Measurements from ENCODE around the gene VTN.
A peak's percentile ranks its signal among the peaks of the same experiment; 100 is the strongest.

The VTN gene, protein sequence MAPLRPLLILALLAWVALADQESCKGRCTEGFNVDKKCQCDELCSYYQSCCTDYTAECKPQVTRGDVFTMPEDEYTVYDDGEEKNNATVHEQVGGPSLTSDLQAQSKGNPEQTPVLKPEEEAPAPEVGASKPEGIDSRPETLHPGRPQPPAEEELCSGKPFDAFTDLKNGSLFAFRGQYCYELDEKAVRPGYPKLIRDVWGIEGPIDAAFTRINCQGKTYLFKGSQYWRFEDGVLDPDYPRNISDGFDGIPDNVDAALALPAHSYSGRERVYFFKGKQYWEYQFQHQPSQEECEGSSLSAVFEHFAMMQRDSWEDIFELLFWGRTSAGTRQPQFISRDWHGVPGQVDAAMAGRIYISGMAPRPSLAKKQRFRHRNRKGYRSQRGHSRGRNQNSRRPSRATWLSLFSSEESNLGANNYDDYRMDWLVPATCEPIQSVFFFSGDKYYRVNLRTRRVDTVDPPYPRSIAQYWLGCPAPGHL

DNA sequence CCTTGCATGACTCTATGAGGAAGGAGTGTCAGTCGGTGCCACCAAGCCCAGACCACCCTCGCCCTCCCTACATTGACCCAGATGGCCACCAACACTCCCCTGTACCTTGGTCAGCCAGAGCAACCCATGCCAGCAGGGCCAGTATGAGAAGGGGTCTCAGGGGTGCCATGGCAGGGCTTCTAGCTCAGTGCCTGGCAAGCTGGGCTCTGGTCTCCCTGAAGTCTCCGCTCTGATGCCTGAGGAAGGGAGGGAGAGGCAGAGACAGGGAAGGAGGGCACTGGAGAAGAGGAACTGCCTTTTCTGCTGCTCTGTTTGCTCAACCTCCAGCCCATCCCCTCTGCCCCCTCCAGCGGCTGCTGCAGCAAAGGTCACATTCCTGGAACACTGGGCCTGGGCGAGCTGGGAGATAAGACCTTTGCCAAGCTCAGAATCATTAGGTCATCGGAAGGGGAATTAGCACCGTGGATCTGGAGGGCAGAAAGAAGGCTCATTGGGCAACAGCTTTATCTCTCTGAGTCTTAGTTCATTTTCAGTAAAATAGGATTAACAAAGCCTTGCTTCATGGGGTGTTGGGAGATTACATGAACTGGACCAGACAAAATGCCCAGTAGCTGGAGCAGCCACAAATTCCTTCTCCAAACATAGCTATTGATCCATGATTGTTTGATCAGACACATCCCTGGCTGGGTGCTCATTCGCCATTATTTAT is at the start of gene VTN:
Gene VTN, minus strand, starts transcription at position 273 of the 709 bp plus-strand sequence. Its CDS starts 104 bp downstream, at position 169.
- DNase-seq, result peak; percentile 17 to 28

DNA sequence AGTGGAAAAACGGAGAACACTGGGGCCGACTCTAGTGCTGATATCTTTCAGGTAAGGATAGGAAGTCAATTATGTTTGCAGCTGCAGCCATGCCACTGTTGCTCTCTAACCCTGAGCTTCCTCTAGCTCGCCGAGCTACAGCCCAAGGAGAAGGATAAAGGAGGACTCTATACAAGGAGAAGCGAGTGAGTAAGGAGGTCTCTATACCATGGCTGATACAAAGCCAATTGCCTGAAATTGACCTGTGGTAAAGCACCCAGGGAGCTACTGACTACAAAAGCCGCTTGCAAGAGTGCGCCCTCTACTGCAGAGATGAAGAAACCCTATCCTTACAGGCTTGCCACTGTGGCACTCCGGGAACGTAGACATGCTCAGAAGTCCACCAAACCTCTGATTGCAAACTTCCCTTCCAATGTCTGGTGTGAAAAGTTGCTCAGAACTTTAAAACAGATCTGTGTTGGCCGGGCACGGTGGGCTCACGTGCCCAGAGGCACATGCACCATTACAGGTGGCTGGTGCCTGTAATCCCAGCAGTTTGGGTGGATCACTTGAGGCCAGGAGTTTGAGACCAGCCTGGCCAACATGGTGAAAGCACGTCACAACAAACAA is 46.7 kb upstream of the VTN start:
- DNase-seq, result peak; percentile 78 to 90

DNA sequence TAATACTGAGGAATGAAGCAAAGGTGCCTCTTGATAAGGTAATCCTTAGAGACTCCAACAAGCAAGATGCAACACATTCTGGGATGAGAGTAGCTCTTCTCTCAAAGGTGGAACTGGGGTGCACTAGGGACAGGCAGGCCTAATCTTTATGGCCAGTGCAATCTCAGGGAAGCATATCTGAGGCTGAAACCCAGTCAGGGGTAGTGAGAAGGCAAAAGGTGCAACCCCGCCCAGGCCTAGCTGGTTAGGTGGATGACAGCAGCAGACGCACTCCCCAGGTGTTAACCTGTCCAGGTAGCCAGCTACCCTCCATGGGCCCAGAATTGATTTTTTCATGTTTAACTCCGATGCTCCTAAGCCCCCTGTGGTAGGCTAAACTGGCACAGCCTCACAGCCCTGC is 45.8 kb upstream of the VTN start:
- no peak for DNase-seq

DNA sequence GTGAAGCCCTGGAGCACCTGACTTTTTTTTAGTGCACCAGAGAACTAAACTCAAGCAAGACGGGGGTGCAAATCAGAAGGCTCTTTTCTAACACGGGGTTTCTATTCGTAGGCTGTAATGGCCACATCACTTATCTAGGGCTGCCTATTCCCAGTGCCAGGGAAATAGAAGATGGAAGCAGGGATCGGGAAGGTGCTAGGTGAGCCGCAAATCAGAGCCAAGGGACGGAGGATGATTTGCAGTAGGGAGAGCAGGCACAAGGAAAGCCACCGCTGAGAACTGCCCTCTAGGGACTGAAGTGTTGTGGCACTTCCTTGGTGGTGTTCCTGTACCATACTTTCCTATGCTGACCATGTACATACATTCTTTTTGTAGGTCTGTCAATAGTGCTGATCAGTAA is 43.7 kb upstream of the VTN start:
- DNase-seq, result no peak

DNA sequence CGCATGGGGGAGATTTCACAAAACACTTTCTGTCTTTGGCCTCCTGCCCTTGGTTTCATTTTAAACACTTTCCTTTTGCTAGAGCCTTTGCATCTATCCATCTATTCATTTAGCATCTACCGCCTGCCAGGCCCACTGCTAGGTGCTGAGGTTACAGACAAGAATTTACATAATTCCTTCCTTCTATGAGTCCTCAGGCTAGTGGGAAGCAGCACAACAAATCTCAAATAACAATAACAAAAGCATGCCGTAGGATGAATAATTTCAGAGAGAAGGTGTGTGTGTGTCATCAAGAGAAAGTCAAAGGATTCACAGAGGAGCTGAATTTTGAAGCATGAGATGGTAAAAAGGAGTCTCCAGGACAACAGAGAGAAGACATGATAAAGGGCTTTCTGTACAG is 42.0 kb upstream of the VTN start:
- no peak for DNase-seq

DNA sequence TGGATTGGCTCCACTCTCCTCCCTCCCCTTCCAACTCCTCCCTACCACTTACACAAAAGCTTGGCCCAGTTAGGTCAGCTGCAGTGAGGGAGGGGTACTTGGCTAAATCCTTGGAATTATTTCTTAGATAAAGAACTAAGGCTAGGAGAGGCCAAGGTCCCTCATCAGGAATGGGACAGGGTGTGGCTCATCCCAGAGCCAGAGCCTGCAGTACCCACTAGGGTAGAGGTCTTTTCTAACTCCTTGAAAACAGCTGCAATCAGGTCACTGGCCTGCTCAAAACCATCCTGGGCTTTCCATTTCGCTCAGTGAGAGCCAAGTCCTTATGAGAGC is 37.8 kb upstream of the VTN start:
- no peak for DNase-seq

DNA sequence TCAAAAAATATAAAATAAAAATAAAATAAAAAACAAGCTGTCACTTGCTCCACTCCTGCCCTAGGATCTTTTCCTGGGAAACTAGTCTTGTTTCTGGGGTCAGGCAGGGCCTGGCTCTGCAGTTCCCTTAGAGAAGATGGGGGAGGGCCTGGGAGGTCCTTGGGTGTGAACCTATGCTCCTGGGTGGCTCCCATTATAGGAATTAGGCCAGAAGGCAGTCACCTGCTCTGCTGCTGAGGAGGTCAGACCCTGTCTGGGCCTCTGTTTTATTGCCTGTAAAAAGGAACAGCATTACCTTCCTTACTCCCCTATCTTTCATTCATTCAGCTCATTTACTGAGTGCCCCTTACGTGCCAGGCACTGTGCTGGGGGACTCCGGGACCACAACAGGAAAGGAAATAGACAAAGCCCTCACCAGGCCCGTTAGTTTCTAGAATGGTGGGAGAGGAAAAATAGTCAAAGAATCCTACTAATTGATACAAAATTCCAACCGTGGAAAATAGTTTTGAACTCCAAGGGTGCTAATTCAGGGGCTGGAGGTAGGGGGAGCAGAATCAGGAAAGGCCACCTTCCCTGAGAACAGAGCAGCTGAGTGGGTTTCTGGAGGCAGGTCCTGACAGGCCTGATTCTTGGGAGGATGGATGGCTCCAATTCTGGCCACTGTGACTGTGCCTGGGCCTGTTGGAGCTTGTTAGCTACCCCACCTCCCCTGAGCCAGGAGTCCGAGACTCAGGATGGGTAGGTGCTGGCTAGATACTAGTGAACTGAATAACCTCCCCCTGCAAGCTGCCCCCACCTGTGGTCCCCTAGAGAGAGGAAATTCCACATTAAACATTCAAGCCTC is 37.2 kb upstream of the VTN start:
- DNase-seq, result no peak

DNA sequence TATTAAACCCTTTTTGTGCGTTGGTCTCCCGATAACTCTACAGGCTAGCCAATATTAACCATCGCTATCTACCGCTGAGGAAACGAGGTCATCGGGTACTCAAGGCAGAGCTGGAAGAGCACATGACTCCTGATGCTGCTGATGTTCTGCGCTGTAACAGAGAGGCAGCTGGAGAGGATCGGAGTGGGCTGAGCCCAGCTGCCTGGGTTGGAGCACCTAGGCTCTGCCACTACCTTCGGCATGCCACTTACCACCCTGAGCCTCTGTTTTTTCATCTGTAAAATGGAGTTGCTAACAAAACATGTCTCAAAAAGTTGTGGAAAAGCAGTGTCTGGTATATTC is 36.3 kb upstream of the VTN start:
- no peak for DNase-seq

DNA sequence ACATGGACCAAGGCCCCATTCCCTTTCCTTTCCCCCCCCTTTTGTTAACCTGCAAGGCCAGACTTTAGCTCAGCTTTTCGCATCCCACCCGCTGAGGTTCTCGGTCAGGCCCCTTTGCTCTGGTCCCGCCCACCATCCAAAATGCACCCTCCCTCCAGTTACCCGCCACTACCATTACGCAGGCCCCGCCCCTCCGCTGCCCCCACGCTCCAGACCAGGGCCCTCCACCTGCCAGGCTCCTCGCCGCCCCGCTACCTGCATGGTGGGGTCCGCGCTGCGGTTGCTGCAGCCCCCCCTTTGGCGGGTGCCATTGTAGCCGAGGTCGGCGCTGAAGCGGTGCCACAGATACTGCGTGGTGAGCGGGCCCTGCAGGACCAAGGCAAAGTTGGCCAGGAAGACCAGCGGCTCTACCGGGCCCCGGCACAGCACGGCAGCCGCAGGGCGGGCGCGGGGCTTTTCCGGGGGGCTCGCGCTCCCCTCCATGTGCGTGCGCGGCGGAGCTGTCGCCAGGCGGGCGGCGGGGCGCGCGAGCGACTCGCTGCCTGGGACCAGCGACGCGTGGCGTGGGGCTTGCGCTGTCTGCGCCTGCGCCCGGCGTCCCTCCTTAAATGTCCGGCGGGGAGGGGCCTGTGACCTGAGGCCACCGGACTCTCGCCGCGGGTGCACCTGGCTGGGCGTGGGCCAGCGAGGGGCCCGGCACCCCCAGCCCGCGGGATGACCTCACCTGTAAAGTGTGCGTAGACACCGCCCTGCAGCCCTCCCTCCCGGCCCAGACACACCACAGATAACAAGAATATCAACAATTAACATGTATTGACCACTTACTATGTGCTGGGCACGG is 35.7 kb upstream of the VTN start, which contains the start of gene SLC46A1:
Gene SLC46A1, minus strand, starts transcription at position 581 of the 841 bp plus-strand sequence. Its CDS starts 98 bp downstream, at position 483.
- peak; percentile 7 to 31 for DNase-seq

DNA sequence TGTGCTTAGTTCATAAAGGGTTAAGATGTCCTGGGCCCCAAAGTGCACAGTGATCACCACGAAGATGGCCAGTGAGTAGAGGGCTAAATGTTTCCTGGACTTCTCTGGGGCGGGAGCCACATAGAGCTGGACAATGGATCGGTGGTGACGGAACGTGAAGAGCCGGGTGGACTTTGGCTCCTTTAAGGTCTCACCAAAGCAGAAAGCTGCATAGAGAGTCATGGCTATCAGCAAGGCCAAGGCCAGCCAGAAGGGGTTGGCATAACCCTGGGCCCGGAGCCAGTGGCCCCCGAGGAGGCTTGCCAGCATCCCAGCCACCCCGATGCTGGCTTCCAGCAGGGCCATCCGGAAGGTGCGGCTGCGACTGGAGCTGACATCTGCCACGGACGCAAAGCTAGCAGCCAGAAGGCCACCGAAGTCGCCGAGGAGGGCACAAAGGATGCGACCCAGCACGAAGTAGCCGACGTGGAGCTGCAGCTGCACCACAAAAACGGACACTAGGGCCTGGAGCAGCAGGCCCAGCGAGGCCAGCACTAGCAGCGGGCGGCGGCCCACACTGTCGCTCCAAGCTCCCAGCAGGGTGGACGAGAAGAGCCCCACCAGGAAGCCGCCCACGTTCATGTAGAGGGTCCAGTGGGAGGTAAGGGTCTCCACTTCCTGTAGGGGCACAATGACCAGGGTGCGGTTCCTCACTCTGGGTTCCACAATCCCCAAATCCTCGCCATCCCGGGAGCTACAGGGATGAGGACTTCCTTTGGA is 34.9 kb upstream of the VTN start:
- DNase-seq, result no peak

DNA sequence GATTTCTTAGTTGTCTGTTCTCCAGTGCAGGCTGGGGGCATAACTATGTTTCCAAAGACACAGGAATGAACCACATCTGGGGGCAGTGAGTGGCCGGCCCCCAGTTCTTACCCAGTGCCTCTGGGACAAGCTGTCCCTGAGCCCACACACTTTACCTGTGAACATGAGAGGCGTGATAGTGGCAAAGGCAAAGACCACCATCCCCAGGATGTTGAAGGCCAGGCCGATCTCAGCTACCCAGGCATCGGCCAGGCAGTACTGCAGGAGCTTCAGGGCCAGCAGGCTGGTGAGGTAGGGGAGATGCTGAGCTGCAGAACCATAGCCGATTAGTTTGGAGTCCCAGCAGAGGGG is 34.3 kb upstream of the VTN start:
- DNase-seq, result no peak

DNA sequence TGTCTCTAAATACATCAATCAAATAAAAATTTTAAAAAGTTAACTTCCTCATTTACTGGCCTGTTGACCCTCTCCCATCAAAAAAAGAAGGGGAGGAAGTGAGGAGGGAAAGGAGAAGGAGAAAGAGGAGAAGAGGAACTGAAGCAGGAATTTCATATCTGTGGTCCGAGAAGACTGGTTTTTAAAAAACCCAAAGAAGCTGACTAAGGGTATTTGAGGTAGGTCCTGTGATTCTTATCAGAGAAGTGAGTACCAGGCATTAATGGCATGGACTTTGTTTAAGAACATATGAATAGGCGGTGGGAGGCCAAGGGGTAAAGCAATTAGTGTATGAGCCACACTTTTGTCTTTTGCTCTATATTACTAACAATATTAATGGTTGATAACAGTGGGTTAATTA is 33.9 kb upstream of the VTN start:
- DNase-seq, result no peak

DNA sequence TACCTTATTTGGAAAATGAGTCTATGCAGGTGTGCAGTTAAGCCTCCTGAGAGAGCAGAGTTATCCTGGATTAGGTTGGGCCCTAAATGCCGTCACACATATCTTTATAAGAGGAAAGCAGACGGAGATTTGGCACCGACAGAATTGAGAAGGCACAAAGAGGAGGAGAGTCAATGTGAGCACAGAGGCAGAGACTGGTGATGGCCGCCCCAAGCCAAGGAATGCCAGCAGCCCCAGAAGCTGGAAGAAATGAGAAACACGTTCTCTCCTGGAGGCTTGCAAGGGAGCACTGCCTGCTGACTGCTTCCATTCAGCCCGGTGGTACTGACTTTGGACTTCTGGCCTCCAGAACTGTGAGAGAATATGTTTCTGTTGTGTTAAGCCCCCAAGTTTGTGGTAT is 32.7 kb upstream of the VTN start:
- DNase-seq, result no peak

DNA sequence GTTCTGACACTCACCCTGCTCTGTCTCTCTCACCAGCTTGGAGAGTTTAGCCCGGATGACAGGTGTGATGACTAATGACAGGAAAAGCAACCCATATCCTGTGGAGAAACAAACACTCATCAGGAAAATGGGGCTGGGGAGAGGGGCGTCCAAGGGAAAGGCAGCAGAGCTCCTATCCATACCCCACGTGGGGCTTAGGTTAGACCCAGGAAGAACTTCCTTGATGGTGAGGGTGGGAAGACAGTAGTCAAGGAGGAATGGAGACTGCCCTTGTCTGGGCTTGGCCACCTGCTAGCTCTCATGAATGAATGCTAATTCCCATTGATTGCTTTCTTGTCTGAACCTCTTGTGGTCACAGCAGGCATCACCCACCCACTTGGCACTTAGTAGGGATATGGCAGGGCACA is 32.1 kb upstream of the VTN start:
- DNase-seq, result no peak

DNA sequence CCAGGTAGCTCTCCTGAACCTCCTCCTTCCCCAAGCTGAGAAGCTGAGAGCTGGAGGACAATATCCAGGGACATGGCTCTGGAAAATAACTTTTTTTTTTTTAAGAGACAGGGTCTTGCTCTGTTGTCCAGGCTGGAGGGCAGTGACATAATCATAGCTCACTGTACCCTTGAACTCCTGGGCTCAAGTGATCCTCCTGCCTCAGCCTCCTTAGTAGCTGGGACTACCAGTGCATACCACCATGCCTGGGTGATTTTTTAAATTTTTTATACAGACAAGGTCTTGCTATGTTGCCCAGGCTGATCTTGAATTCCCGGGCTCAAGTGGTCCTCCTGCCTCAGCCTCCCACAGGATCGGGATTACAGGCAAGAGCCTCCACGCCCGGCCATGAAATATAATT is 29.7 kb upstream of the VTN start:
- DNase-seq, result no peak

DNA sequence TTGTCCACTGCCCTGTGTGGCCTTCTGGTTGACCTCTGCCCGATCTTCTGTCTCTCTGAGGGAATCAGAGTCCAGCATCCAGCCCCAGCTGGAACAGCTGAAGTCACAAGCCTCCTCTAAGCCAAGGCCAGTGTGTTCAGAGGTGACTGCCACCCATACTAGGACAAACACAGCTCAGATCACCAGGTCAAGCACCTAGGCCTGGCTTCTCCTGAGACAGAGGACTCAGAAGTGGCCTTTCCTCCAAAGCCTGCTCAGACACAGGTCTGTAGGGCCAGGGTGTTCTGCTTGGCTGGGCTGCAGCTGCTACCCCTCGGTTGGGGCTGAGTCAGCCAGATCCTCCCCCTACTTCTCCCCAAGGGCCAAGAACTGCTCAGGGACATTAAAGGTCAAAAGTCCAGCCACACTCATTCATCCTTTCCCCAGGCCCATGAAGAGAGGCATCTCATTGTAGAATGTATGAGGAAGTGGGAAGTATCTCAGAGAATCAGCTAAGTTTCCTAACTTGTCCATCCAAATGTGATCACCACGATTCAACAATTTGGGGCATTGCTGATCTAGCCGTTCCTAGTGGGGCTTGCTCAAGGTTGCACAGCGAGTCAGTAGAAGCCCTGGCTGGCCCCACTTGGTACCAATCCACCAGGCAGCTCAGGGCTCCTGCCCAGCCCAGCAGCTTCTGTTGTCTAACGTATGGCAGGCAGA is 28.3 kb upstream of the VTN start:
- DNase-seq, result no peak

DNA sequence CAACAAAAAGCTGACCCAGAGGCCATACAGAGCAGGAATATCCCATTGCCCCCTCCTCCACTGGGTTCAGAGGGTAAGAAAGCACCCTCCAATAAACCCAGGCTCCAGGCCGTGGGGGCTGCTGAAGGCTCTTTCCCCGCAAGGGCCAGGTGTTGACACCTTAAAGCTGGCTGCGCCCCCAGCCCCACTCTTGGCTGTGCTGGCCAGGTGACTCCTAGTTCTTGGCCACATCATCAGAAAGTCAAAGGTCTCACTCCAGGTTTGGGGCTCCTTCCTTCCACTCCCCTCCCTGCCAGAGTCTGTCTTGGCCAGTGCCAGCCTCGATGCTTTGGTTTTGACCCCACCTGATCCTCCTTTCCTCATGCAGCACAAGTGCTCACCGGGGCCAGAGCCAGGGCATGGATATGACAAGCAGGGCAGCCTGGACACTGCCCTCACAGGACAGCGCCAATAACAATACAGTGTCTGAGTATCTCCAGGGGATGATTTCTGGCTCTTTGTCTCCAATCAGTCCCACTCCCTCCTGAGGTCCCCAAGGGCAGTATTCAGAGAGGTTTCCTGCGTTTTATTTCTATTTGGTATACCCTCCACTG is 27.7 kb upstream of the VTN start:
- DNase-seq, result no peak

DNA sequence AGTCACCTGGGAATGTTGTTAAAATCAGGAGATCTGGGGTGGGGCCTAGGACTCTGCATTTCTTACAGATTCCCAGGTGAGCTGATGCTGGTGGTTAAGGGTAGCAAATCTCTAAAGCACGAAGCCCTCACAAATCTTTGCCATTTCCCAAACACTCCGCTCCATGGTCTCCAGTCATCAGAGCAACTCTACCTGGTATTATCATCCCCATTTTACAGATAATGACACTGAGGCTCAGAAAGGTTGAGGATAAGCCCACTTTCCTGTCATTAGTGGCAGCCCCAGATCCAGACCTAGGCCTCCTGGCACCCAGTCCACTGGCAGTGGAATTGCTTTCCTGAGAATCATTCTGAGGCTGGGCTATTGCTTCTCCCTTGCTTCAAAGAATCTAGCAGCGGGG is 27.2 kb upstream of the VTN start:
- no peak for DNase-seq

DNA sequence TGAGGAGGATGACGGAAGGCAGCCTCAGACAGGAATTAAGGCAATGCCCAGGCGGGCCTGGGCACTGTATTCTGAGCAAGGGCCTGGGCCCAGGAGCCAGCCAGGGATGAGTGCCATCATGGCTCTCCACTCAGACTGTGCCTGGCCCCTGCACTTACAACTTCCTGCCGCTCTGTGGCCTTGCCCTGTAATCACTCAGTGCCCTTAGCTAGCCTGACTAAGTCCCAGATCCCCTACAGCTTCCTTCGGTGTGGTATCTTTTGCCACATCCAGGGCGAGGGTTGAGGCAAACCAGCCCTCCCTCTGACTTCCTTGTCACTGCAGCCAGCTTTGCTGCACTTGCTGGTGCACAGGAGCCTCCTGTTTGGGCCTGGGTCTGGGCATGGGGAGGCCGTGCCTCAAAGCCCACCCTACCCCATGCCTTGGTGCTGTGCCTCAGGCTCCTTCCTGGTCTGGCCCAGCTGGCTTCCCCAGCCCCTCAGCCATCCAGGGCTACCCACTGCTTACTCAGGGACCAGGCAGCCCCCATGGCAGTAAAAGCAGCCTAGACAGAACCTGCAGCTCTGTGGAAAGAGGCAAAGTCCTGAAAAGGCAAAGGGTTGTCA is 26.6 kb upstream of the VTN start:
- no peak for DNase-seq

DNA sequence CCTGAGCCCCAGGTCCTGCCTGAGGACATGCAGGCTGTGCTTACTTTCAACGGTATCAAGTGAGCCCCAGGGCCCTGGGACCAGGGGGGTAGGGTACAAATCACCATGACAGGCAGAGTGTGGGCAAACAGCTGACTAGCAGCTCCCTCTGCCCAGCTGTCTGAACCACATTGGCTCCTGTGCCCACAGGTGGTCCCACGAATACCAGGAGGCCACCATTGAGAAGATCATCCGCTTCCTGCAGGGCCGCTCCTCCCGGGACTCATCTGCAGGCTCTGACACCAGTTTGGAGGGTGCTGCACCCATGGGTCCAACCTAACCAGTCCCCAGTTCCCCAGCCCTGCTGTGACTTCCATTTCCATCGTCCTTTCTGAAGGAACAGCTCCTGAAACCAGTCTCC is 25.9 kb upstream of the VTN start:
- DNase-seq, result no peak
